ENCODE results near the gene NRXN3.

The NRXN3 gene

GRCh38 chr14:79040790-79041189 is 870.6 kb downstream of the NRXN3 start:
- no peak for DNase-seq

- no peak for DNase-seq
Measured at GRCh38 chr14:79043194-79043889, 873.2 kb downstream of the NRXN3 start.

- no peak for DNase-seq
Measured at GRCh38 chr14:79044894-79045624, 874.9 kb downstream of the NRXN3 start.

- no peak for DNase-seq
Measured at GRCh38 chr14:79050787-79051727, 880.9 kb downstream of the NRXN3 start.

- DNase-seq = no peak
Measured at GRCh38 chr14:79051742-79052141, 881.6 kb downstream of the NRXN3 start.

GRCh38 chr14:79056879-79057278 is 886.7 kb downstream of the NRXN3 start:
- DNase-seq = no peak

GRCh38 chr14:79057333-79057732 is 887.2 kb downstream of the NRXN3 start:
- DNase-seq = no peak

- no peak for DNase-seq
Measured at GRCh38 chr14:79062226-79062625, 892.1 kb downstream of the NRXN3 start.

GRCh38 chr14:79064214-79064613 is 894.0 kb downstream of the NRXN3 start:
- DNase-seq = no peak

- no peak for DNase-seq
Measured at GRCh38 chr14:79074510-79074909, 904.3 kb downstream of the NRXN3 start.

GRCh38 chr14:79076428-79076827 is 906.3 kb downstream of the NRXN3 start:
- no peak for DNase-seq

GRCh38 chr14:79077096-79077495 is 906.9 kb downstream of the NRXN3 start:
- DNase-seq = no peak

GRCh38 chr14:79080040-79080439 is 909.9 kb downstream of the NRXN3 start:
- no peak for DNase-seq

- no peak for DNase-seq
Measured at GRCh38 chr14:79082883-79083282, 912.7 kb downstream of the NRXN3 start.

GRCh38 chr14:79083356-79083755 is 913.2 kb downstream of the NRXN3 start:
- DNase-seq = no peak

- no peak for DNase-seq
Measured at GRCh38 chr14:79084861-79085260, 914.7 kb downstream of the NRXN3 start.

- no peak for DNase-seq
Measured at GRCh38 chr14:79089576-79089975, 919.4 kb downstream of the NRXN3 start.

GRCh38 chr14:79090641-79091180 is 920.5 kb downstream of the NRXN3 start:
- DNase-seq = no peak

GRCh38 chr14:79091381-79091963 is 921.3 kb downstream of the NRXN3 start:
- DNase-seq = no peak

- no peak for DNase-seq
Measured at GRCh38 chr14:79093531-79093930, 923.4 kb downstream of the NRXN3 start.

- no peak for DNase-seq
Measured at GRCh38 chr14:79094951-79095350, 924.8 kb downstream of the NRXN3 start.

GRCh38 chr14:79096811-79097210 is 926.6 kb downstream of the NRXN3 start:
- DNase-seq = no peak

GRCh38 chr14:79098324-79098723 is 928.2 kb downstream of the NRXN3 start:
- DNase-seq = no peak

Measured in activated gamma-delta T cell treated with Interleukin-2 at 50 U/mL for 16 hours (primary cell).